ENCODE results near the gene TXLNA. TPM values are rescaled to one million over a fixed set of nuclear protein-coding genes. Genes with fewer than 3 reads are reported as not detected.
"Not testable (repeated sequence)": the region's sequence is repeated elsewhere in the genome, so short reads cannot be mapped to it uniquely, and the experiment has no call there.

The TXLNA gene
- polyA plus RNA-seq, 2 of the 4 experiments (the other 2 are of a cell fraction): 22.5 to 25.0 TPM

- ChIA-PET POLR2A (no interaction called here), CTCF (interaction anchor here (1.3 kb wide), 1 partner anchor 9 kb away, joined by 3 read pairs; no protein-coding TSS in a partner anchor)
- 92% methylated on average over 5 of the region's 5 CpGs for WGBS (ENCODE audit: missing lambda C conversion rate)
- ATAC-seq (no peak), DNase-seq (ENCODE audit: low read depth in 1 of 2, low spot score in 1 of 2) (no peak), FAIRE-seq (no peak)
- no peaks in the 10 kb centered on the region for H3K9me3 ChIP-seq
- no peak overlapping the region for H3K4me3 ChIP-seq
- H3K4me2 ChIP-seq: no peak overlapping the region
- no peak overlapping the region for H3K27ac ChIP-seq
- TF ChIP-seq HMGXB4 (CRISPR knock-in tag; IDR thresholded peaks at IDR 0.05; ENCODE audit: borderline replicate concordance) (no peak), CEBPB (IDR thresholded peaks at IDR 0.05) (no peak), RAD21 (conservative IDR thresholded peaks at IDR 0.05 in 1 of 2, IDR thresholded peaks at IDR 0.05 in 1 of 2) (no peak), ZFP36 (IDR thresholded peaks at IDR 0.05; ENCODE audit: borderline replicate concordance, partially characterized antibody) (no peak), BCL3 (IDR thresholded peaks at IDR 0.05) (no peak), ESRRA (IDR thresholded peaks at IDR 0.05; ENCODE audit: borderline replicate concordance, low read length) (no peak), FOXS1 (CRISPR knock-in tag; IDR thresholded peaks at IDR 0.05) (no peak), MAX (IDR thresholded peaks at IDR 0.05) (no peak), ZC3H11A (IDR thresholded peaks at IDR 0.05) (no peak)
- peaks cover 35% of the 10 kb centered on the region for H3K4me1 ChIP-seq
These were observed 42.4 kb upstream of the TXLNA start for GRCh38 chr1:32137111-32137510.

GRCh38 chr1:32138965-32139364 is 40.5 kb upstream of the TXLNA start:
- FAIRE-seq (no peak), DNase-seq (ENCODE audit: low read depth in 1 of 2, low spot score in 1 of 2) (peak; percentile 21 to 39), ATAC-seq (peak in 1 of 2 experiments; percentile 63; a peak in 3 of 6 replicates)
- no peak overlapping the region for H3K4me3 ChIP-seq
- ChIA-PET POLR2A (interaction anchor here (1.5 kb wide), 1 partner anchor 40 kb away, joined by 4 read pairs; the partner anchor contains the start of gene TXLNA), CTCF (no interaction called here)
- no peak for TF ChIP-seq KDM1A (IDR thresholded peaks at IDR 0.05; ENCODE audit: low read depth)
- no peak for TF ChIP-seq FOSL2 (IDR thresholded peaks at IDR 0.05)
- TF ChIP-seq FOSL2 (CRISPR knock-in tag; IDR thresholded peaks at IDR 0.05): peak; percentile 64
- TF ChIP-seq EP300 (IDR thresholded peaks at IDR 0.05): no peak
- TF ChIP-seq POLR2AphosphoS2 (conservative IDR thresholded peaks at IDR 0.05; ENCODE audit: low read length): no peak
- peaks cover 36% of the 10 kb centered on the region for H3K4me1 ChIP-seq
- no peaks in the 10 kb centered on the region for H3K9me3 ChIP-seq
- peak overlapping the region; percentile 7 to 47; a peak in 3 of 6 replicates for H3K27ac ChIP-seq
- H3K4me2 ChIP-seq: peak overlapping the region; percentile 74
- 4% methylated on average over 5 of the region's 5 CpGs for WGBS (ENCODE audit: missing lambda C conversion rate)

- Histone ChIP-seq H3K4me2 (peak overlapping the region; percentile 66), H3K4me3 (no peak overlapping the region), H3K4me1 (peaks cover 34% of the 10 kb centered on the region), H3K9me3 (no peaks in the 10 kb centered on the region), H3K27ac (peak overlapping the region in 1 of 2 experiments; percentile 45; a peak in 1 of 6 replicates)
- ChIA-PET CTCF (interaction anchor here (0.7 kb wide), 1 partner anchor 19 kb away, joined by 3 read pairs; no protein-coding TSS in a partner anchor), POLR2A (interaction anchor here (1.2 to 1.3 kb wide), 2 partner anchors 35 to 37 kb away, joined by 5 to 7 read pairs; partner anchors contain the start of genes KPNA6 and TXLNA)
- 51% methylated on average over 5 of the region's 6 CpGs for WGBS (ENCODE audit: missing lambda C conversion rate)
- DNase-seq (ENCODE audit: low read depth in 1 of 2, low spot score in 1 of 2): peak; percentile 75 to 78
- TF ChIP-seq ZSCAN20 (CRISPR knock-in tag; IDR thresholded peaks at IDR 0.05): no peak
- TF ChIP-seq JUNB (IDR thresholded peaks at IDR 0.05): no peak
- TF ChIP-seq HOXB5 (CRISPR knock-in tag; IDR thresholded peaks at IDR 0.05): no peak
- TF ChIP-seq E2F6 (IDR thresholded peaks at IDR 0.05; ENCODE audit: borderline replicate concordance, low read depth): no peak
- TF ChIP-seq EP300 (IDR thresholded peaks at IDR 0.05): no peak
- FAIRE-seq: no peak
- ATAC-seq: peak; percentile 91 to 96
These were observed 36.8 kb upstream of the TXLNA start for GRCh38 chr1:32142446-32143301.

GRCh38 chr1:32143302-32143695 is 36.2 kb upstream of the TXLNA start:
- H3K27ac ChIP-seq; H3K9me3 ChIP-seq; H3K4me2 ChIP-seq; DNase-seq (ENCODE audit: low read depth in 1 of 2, low spot score in 1 of 2); FAIRE-seq; CTCF ChIA-PET; H3K4me3 ChIP-seq; ATAC-seq: not testable (repeated sequence)
- 94% methylated on average over 4 of the region's 4 CpGs for WGBS (ENCODE audit: missing lambda C conversion rate)
- H3K4me1 ChIP-seq: peaks cover 33% of the 10 kb centered on the region
- POLR2A ChIA-PET: interaction anchor here (1.2 kb wide), 1 partner anchor 36 kb away, joined by 7 read pairs; the partner anchor contains the start of gene TXLNA

Measured in A549 (cell line).